Duodenal mucosa (tissue), 2 donors: ENCODE data around the gene HMCN1.

Experiments used
- H3K27ac ChIP-seq: one replicate; pipeline ENCODE4 v1.7.0; 2013; ENCODE audit warnings: low read depth, low read length
- H3K27me3 ChIP-seq, 2 donors: one replicate each; pipeline ENCODE4 v1.7.0; 2013; ENCODE audit warnings: low read length in 2 of 2, control low read depth in 1 of 2; ENCODE audit not compliant: insufficient read depth in 2 of 2, control insufficient read depth in 1 of 2
- H3K36me3 ChIP-seq, 2 donors: one replicate each; pipeline ENCODE4 v1.7.0; 2013; ENCODE audit warnings: low read length in 2 of 2, control low read depth in 1 of 2; ENCODE audit not compliant: insufficient read depth in 2 of 2, control insufficient read depth in 1 of 2
- H3K4me1 ChIP-seq, 2 donors: one replicate each; pipeline ENCODE4 v1.7.0; 2013; ENCODE audit warnings: low read length in 2 of 2, control low read depth in 1 of 2; ENCODE audit not compliant: insufficient read depth in 2 of 2, control insufficient read depth in 1 of 2
- H3K4me3 ChIP-seq, 2 donors: one replicate each; pipeline ENCODE4 v1.7.0; 2013; ENCODE audit warnings: low read length in 2 of 2, low read depth in 1 of 2
- H3K9ac ChIP-seq, 2 donors: one replicate each; pipeline ENCODE4 v1.7.0; 2013; ENCODE audit warnings: low read length in 2 of 2, low read depth in 1 of 2
- H3K9me3 ChIP-seq, 2 donors: one replicate each; pipeline ENCODE4 v1.7.0; 2013; ENCODE audit warnings: low read length in 2 of 2, control low read depth in 1 of 2; ENCODE audit not compliant: control insufficient read depth in 1 of 2

HMCN1 gene

GRCh38 chr1:186079084-186079684, 345.0 kb downstream of the HMCN1 start:
- Histone ChIP-seq H3K4me3 (no peak overlapping the region), H3K27me3 (no peaks in the 10 kb centered on the region), H3K27ac (no peak overlapping the region), H3K36me3 (no peaks in the 10 kb centered on the region), H3K4me1 (peaks cover 0 to 5% of the 10 kb centered on the region in 2 donors), H3K9ac (no peak overlapping the region), H3K9me3 (no peaks in the 10 kb centered on the region)

GRCh38 chr1:186082235-186082937, 348.2 kb downstream of the HMCN1 start:
- Histone ChIP-seq H3K27me3 (no peaks in the 10 kb centered on the region), H3K27ac (no peak overlapping the region), H3K9ac (no peak overlapping the region)

GRCh38 chr1:186086583-186086982, 352.4 kb downstream of the HMCN1 start:
- Histone ChIP-seq H3K36me3 (no peaks in the 10 kb centered on the region), H3K9ac (no peak overlapping the region), H3K27ac (no peak overlapping the region), H3K9me3 (no peaks in the 10 kb centered on the region), H3K4me1 (peaks cover 0 to 5% of the 10 kb centered on the region in 2 donors), H3K27me3 (no peaks in the 10 kb centered on the region), H3K4me3 (no peak overlapping the region)

More at GRCh38 chr1:186082235-186082937, 348.2 kb downstream of the HMCN1 start:
- Histone ChIP-seq H3K36me3 (no peaks in the 10 kb centered on the region), H3K4me1 (peaks cover 0 to 5% of the 10 kb centered on the region in 2 donors), H3K9me3 (no peaks in the 10 kb centered on the region), H3K4me3 (no peak overlapping the region)

DNA sequence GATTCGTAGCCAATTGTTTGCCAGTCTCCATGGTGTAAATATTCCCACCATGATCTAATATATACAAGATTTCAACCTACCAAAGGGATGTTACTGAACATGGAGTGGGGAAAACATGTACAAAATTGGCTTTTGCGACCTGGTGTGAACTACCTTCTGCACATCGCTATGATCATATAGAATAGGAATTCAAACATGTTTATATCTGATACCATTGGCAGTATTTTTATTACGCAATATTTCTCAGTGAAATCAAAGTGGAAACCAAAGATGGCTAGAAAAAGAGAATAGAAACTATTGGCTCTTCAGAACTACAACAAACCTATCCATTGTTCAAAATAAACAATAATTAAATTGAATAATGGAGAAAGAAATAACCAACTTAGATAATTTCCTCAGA, 355.7 kb downstream of the HMCN1 start:
- Histone ChIP-seq H3K27ac (no peak overlapping the region), H3K27me3 (no peaks in the 10 kb centered on the region), H3K4me3 (no peak overlapping the region), H3K36me3 (no peaks in the 10 kb centered on the region), H3K4me1 (no peaks in the 10 kb centered on the region), H3K9ac (no peak overlapping the region), H3K9me3 (no peaks in the 10 kb centered on the region)

DNA sequence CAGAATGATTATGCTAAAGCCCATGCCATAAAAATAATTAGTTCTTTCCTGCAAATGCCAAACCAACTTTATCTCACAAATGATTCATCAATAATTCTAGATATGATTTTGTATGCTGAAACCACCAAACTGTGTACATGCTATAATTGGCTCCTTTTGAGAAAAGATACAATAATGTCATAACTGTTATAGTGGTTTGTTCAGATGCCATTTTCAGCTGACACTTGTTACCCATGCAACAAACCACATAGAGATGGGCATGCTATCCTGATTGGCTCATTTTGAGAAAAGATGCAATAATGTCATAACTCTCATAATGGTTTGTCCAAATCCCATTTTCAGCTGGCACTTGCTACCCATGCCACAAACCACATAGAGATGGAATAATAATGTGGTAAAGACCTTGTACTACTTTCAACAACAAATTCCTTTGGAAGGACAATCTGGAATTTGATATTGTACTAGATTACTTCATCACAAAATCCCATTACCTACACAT, 357.1 kb downstream of the HMCN1 start:
- Histone ChIP-seq H3K9me3 (no peaks in the 10 kb centered on the region), H3K4me3 (no peak overlapping the region), H3K36me3 (no peaks in the 10 kb centered on the region), H3K9ac (no peak overlapping the region), H3K4me1 (no peaks in the 10 kb centered on the region), H3K27me3 (no peaks in the 10 kb centered on the region), H3K27ac (no peak overlapping the region)

- no peak overlapping the region for H3K9ac ChIP-seq
- no peak overlapping the region for H3K4me3 ChIP-seq
- H3K27me3 ChIP-seq, result no peaks in the 10 kb centered on the region
- no peaks in the 10 kb centered on the region for H3K9me3 ChIP-seq
- no peak overlapping the region for H3K27ac ChIP-seq
- H3K4me1 ChIP-seq, result no peaks in the 10 kb centered on the region
- no peaks in the 10 kb centered on the region for H3K36me3 ChIP-seq
Measured at GRCh38 chr1:186093437-186093836, 359.2 kb downstream of the HMCN1 start.

GRCh38 chr1:186094172-186094571, 360.0 kb downstream of the HMCN1 start:
- H3K9ac ChIP-seq, result no peak overlapping the region
- no peak overlapping the region for H3K4me3 ChIP-seq
- no peaks in the 10 kb centered on the region for H3K36me3 ChIP-seq
- H3K27me3 ChIP-seq, result no peaks in the 10 kb centered on the region
- no peaks in the 10 kb centered on the region for H3K9me3 ChIP-seq
- no peaks in the 10 kb centered on the region for H3K4me1 ChIP-seq
- no peak overlapping the region for H3K27ac ChIP-seq

- Histone ChIP-seq H3K36me3 (no peaks in the 10 kb centered on the region), H3K27ac (no peak overlapping the region), H3K4me1 (no peaks in the 10 kb centered on the region), H3K9me3 (no peaks in the 10 kb centered on the region), H3K9ac (no peak overlapping the region), H3K4me3 (no peak overlapping the region), H3K27me3 (no peaks in the 10 kb centered on the region)
Measured at GRCh38 chr1:186099336-186100104, 365.3 kb downstream of the HMCN1 start.

DNA sequence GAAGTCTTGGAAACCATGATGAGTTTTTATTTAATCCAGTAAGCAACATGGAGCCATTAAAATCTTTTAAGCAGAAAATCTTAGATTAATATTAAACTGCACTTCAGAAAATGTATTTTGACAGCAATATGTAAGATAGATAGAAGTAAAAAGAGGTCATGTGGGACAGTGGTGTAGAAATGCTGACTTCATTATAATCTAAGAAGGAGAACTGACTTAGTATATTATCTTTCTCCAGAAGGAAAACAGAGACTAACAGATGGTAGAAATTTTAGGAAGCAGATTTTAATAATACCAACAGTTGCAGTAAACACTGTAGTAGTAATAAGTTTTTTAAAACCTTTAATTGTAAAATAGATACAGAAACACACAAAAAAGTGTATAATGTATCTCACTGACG, 367.9 kb downstream of the HMCN1 start:
- Histone ChIP-seq H3K4me3 (no peak overlapping the region), H3K9me3 (no peaks in the 10 kb centered on the region), H3K9ac (no peak overlapping the region), H3K27me3 (no peaks in the 10 kb centered on the region), H3K27ac (no peak overlapping the region), H3K36me3 (no peaks in the 10 kb centered on the region), H3K4me1 (no peaks in the 10 kb centered on the region)

DNA sequence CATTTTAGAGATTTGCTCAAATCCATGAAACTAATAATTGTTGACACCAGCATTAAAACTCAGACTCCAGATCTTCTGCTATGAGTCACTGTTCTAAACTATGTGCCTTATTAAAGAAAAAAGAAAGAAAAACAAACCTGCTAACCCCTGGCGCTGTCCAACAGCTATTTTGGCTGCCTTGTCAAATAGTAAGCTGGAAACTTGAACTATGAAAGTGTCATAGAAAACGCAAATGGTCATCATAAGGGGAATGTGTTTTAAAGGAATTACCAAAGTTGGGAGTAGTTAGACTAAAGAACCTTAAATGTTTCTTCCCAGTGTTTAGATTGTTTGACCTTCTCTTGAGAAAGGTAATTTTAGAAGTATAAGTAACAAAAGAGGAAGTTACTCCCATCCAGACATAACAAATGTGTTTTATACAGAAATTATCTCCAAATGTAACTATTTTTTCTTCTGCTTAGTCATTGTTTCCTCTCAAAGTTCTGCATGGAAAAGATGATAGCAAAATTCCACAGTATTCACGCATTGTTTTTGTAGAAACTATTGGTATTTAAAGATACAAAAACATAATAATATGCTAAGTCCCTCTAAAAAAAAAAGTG, 368.5 kb downstream of the HMCN1 start:
- no peak overlapping the region for H3K4me3 ChIP-seq
- no peaks in the 10 kb centered on the region for H3K4me1 ChIP-seq
- H3K36me3 ChIP-seq, result no peaks in the 10 kb centered on the region
- no peak overlapping the region for H3K9ac ChIP-seq
- H3K27me3 ChIP-seq, result no peaks in the 10 kb centered on the region
- no peaks in the 10 kb centered on the region for H3K9me3 ChIP-seq
- H3K27ac ChIP-seq, result no peak overlapping the region
